ENCODE data around the gene SYNCRIP. TPM values are rescaled to one million over a fixed set of nuclear protein-coding genes. Genes with fewer than 3 reads are reported as not detected.
A peak's percentile ranks its signal among the peaks of the same experiment; 100 is the strongest.

Gene SYNCRIP
- total and polyA plus RNA-seq, 2 of the 4 experiments (the other 2 are of a cell fraction): 50.1 to 59.3 TPM

- no peak for TF ChIP-seq NFE2L2 (IDR thresholded peaks at IDR 0.05; ENCODE audit: low read depth, low read length)
These were observed 7.9 kb upstream of the SYNCRIP start (continued) for GRCh38 chr6:85650606-85651005.

DNA sequence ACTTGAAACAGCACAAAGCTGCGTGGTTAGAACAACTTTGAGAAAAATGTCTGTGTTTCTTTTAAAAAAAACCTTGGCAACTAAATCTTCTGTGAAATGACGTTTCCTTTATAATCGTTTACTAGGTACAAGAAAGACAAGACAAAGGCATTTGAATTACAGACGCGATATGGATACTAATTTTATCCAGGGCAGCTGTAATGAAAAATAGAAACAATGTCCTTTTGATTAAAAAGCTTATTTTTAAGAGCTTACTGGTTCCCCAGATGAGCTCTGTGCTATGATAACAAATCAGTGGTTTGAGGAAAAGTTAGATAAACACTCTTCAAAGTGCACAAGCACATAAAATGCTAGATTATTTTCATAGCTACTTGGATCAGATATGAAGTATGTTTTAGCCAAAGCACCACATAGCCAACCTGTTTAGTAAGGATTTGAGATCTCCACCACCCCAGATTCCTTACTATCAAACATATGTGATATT, 1.6 kb upstream of the SYNCRIP start:
- peak overlapping the region; percentile 98 for H2AFZ ChIP-seq (replicated peaks; ENCODE audit: low read length, poor library complexity)
- no peak overlapping the region for H2BK15ac ChIP-seq (ENCODE audit: low read depth, low read length)
- no peaks in the 10 kb centered on the region for H3K9me1 ChIP-seq (ENCODE audit: insufficient read depth, low read length)
- H3K4me1 ChIP-seq (ENCODE audit: control insufficient read depth, insufficient read depth, low read length): peaks cover 2% of the 10 kb centered on the region; the same call in 1 of the 2 replicates
- H4K91ac ChIP-seq (ENCODE audit: insufficient read depth, low read depth, low read length): peak overlapping the region; percentile 92
- H3K27me3 ChIP-seq (ENCODE audit: control insufficient read depth, insufficient read depth, low read length): no peaks in the 10 kb centered on the region
- dilution Hi-C loops (cut with HindIII; ENCODE audit: low sequenced_read_pairs, unreplicated experiment) (no loop called here), in situ Hi-C loops (cut with MboI; ENCODE audit: low sequenced_read_pairs) (loop anchor here (5.0 kb wide), 1 partner anchor 33 kb away; no protein-coding TSS in a partner anchor), intact Hi-C loops (cut with micrococcal nuclease) (loop anchor here (2.0 to 5.0 kb wide), 2 partner anchors 16 to 192 kb away; partner anchors contain the start of gene NT5E)
- H2AK9ac ChIP-seq (replicated peaks; ENCODE audit: low read depth, low read length, poor library complexity): peak overlapping the region; percentile 99
- CTCF ChIA-PET: interaction anchor here (1.2 kb wide), 1 partner anchor 9 kb away, joined by 4 read pairs; no protein-coding TSS in a partner anchor
- H3K9me3 ChIP-seq (ENCODE audit: control insufficient read depth, insufficient read depth, low read length): no peaks in the 10 kb centered on the region
- H4K5ac ChIP-seq (ENCODE audit: low read depth, low read length): peak overlapping the region; percentile 85
- H3K4me2 ChIP-seq (ENCODE audit: low read depth, low read length): peak overlapping the region; percentile 98
- H2BK5ac ChIP-seq (ENCODE audit: low read depth, low read length, poor library complexity, severe bottlenecking): peak overlapping the region; percentile 99
- DNase-seq: peak; percentile 38
- peak overlapping the region; percentile 91 for H3K18ac ChIP-seq (ENCODE audit: low read depth, low read length)
- peak overlapping the region; percentile 6; the same call in 1 of the 2 replicates for H2BK20ac ChIP-seq (ENCODE audit: low read depth, low read length)
- POLR2A ChIA-PET (ENCODE audit: unreplicated experiment): interaction anchor here (0.5 to 1.6 kb wide), 7 partner anchors 17 to 243 kb away, joined by 3 to 11 read pairs (median 4); partner anchors contain the start of gene NT5E
- H3K36me3 ChIP-seq (ENCODE audit: control insufficient read depth, insufficient read depth, low read length): peaks cover 1% of the 10 kb centered on the region; the same call in 1 of the 2 replicates
- peak overlapping the region; percentile 95 for H3K4ac ChIP-seq (ENCODE audit: low read depth, low read length)
- H3K23ac ChIP-seq (ENCODE audit: low read depth, low read length): peak overlapping the region; percentile 57
- peak overlapping the region; percentile 61 to 88 for H4K8ac ChIP-seq (ENCODE audit: low read depth in 2 of 2, low read length in 2 of 2)
- peak overlapping the region; percentile 98 for H3K27ac ChIP-seq (ENCODE audit: insufficient read depth, low read length)
- WGBS, 2 experiments (ENCODE audit: extremely low coverage in 2 of 2, insufficient read length in 1 of 2): no CpG with 5 or more reads among the region's 5 CpGs
- peak overlapping the region; percentile 82; the same call in 1 of the 2 replicates for H2BK120ac ChIP-seq (ENCODE audit: low read depth, low read length)
- peak overlapping the region; percentile 83 for H3K4me3 ChIP-seq (ENCODE audit: insufficient read depth, low read depth, low read length)
- peak overlapping the region; percentile 1; the same call in 1 of the 2 replicates for H2AK5ac ChIP-seq (ENCODE audit: low read depth, low read length)
- H3K14ac ChIP-seq (replicated peaks; ENCODE audit: low read depth, low read length): peak overlapping the region; percentile 86
- no peak for ATAC-seq (ENCODE audit: low read depth)
- BruUV-seq (replicated peaks): TSS peak; percentile 61
- peaks cover 6 to 10% of the 10 kb centered on the region in 2 experiments; a peak in 3 of 4 replicates for H3K79me1 ChIP-seq (ENCODE audit: low read depth in 1 of 2, low read length in 2 of 2)
- no peak for TF ChIP-seq CHD1 (IDR thresholded peaks at IDR 0.05; ENCODE audit: low read depth, low read length)
- TF ChIP-seq, protein P1, sequence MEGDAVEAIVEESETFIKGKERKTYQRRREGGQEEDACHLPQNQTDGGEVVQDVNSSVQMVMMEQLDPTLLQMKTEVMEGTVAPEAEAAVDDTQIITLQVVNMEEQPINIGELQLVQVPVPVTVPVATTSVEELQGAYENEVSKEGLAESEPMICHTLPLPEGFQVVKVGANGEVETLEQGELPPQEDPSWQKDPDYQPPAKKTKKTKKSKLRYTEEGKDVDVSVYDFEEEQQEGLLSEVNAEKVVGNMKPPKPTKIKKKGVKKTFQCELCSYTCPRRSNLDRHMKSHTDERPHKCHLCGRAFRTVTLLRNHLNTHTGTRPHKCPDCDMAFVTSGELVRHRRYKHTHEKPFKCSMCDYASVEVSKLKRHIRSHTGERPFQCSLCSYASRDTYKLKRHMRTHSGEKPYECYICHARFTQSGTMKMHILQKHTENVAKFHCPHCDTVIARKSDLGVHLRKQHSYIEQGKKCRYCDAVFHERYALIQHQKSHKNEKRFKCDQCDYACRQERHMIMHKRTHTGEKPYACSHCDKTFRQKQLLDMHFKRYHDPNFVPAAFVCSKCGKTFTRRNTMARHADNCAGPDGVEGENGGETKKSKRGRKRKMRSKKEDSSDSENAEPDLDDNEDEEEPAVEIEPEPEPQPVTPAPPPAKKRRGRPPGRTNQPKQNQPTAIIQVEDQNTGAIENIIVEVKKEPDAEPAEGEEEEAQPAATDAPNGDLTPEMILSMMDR (conservative IDR thresholded peaks at IDR 0.05; ENCODE audit: low read depth, low read length): no peak
- TF ChIP-seq, protein P2, sequence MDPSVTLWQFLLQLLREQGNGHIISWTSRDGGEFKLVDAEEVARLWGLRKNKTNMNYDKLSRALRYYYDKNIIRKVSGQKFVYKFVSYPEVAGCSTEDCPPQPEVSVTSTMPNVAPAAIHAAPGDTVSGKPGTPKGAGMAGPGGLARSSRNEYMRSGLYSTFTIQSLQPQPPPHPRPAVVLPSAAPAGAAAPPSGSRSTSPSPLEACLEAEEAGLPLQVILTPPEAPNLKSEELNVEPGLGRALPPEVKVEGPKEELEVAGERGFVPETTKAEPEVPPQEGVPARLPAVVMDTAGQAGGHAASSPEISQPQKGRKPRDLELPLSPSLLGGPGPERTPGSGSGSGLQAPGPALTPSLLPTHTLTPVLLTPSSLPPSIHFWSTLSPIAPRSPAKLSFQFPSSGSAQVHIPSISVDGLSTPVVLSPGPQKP (IDR thresholded peaks at IDR 0.05; ENCODE audit: borderline replicate concordance, low read depth, low read length): no peak
- TF ChIP-seq MXI1 (IDR thresholded peaks at IDR 0.05; ENCODE audit: borderline replicate concordance, low read depth, low read length): no peak
- TF ChIP-seq RAD21 (IDR thresholded peaks at IDR 0.05; ENCODE audit: low read length): no peak
- no peak for TF ChIP-seq CEBPB (IDR thresholded peaks at IDR 0.05; ENCODE audit: low read depth, low read length)
- no peak for TF ChIP-seq MAFK (IDR thresholded peaks at IDR 0.05; ENCODE audit: low read depth, low read length)
- no peak for TF ChIP-seq RFX5 (IDR thresholded peaks at IDR 0.05; ENCODE audit: low read depth, low read length)
- TF ChIP-seq BHLHE40 (IDR thresholded peaks at IDR 0.05; ENCODE audit: low read depth, low read length): no peak
- TF ChIP-seq SMC3 (IDR thresholded peaks at IDR 0.05; ENCODE audit: low read depth, low read length): no peak
- no peak for TF ChIP-seq RCOR1 (IDR thresholded peaks at IDR 0.05; ENCODE audit: insufficient replicate concordance, low read length)
- H3K9ac ChIP-seq (ENCODE audit: low read depth, low read length): peak overlapping the region; percentile 95
- peaks cover 34% of the 10 kb centered on the region for H4K20me1 ChIP-seq (ENCODE audit: insufficient read depth, low read length)
- peak overlapping the region; percentile 92 for H3K56ac ChIP-seq (ENCODE audit: extremely low read depth, insufficient read depth, low read length)

Data from IMR-90 (cell line).